ENCODE results near the gene SORCS2.

DNA sequence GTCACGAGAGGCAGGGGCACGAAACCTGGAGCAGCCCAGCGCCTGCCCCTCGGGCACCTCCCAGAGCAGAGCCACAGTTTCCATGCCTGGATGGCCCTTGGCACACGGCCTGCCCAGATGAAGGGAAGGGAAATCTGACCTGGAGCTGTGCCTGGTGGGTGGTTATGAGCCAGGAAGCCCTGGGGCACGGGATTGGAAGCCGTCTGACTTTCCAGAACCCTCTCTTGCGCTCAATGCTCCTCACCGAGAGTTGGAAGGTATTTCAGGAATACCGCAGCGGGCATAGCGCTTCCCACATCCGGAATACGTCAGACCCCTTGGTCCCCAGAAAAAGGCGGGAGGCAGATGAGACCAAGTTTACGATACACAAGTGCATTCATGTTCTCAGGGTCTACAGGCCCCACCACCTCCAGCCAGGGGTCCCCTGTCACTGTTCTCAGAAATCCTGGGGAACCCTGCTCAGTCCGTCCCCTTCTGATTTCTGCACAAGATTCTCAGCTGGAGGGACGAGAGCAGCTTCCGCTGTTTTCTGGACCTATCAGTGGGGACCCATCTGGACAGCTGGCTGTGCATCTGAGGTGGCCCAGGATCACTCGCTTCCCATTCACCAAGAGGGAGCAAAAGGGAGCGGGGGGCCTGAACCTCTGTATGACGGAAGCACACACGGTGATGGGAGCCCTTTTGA, 574.5 kb downstream of the SORCS2 start:
- TF ChIP-seq CEBPB (IDR thresholded peaks at IDR 0.05): no peak
- no peak for TF ChIP-seq EGR1 (IDR thresholded peaks at IDR 0.05)
- no peak for TF ChIP-seq RAD21 (IDR thresholded peaks at IDR 0.05; ENCODE audit: low read depth)
- TF ChIP-seq EP300 (IDR thresholded peaks at IDR 0.05; ENCODE audit: borderline replicate concordance): no peak

All from Ishikawa (cell line).